Neuronal stem cell (in vitro differentiated cells): Measurements from ENCODE around the gene EPS15.

Experiments
- DNase-seq: peaks from one replicate; pipeline ENCODE4 v3.0.0-alpha.2; 2013; ENCODE audit warnings: low spot score
- H2AFZ ChIP-seq: one replicate; pipeline ENCODE4 v1.6.1; 2013; ENCODE audit warnings: mild to moderate bottlenecking, low read length, inconsistent platforms
- H2AK5ac ChIP-seq: 2 replicates; pipeline ENCODE4 v1.6.1; 2013; ENCODE audit warnings: low read depth, mild to moderate bottlenecking, inconsistent platforms, low read length, moderate library complexity, mixed read lengths
- H2BK120ac ChIP-seq: 2 replicates; pipeline ENCODE4 v1.6.1; 2013; ENCODE audit warnings: low read depth, mild to moderate bottlenecking, inconsistent platforms, low read length, moderate library complexity, mixed read lengths
- H2BK12ac ChIP-seq: one replicate; pipeline ENCODE4 v1.6.1; 2013; ENCODE audit warnings: low read length, inconsistent platforms
- H2BK15ac ChIP-seq: 2 replicates; pipeline ENCODE4 v1.6.1; 2013; ENCODE audit warnings: mild to moderate bottlenecking, low read length, inconsistent platforms, mixed read lengths
- H2BK5ac ChIP-seq: one replicate; pipeline ENCODE4 v1.6.1; 2013; ENCODE audit warnings: inconsistent platforms, mild to moderate bottlenecking, low read length, moderate library complexity
- H3K14ac ChIP-seq: one replicate; pipeline ENCODE4 v1.6.1; 2013; ENCODE audit warnings: low read length, inconsistent platforms
- H3K18ac ChIP-seq: 2 replicates; pipeline ENCODE4 v1.6.1; 2013; ENCODE audit warnings: low read length, inconsistent platforms
- H3K23ac ChIP-seq: 2 replicates; pipeline ENCODE4 v1.6.1; 2013; ENCODE audit warnings: low read depth, mild to moderate bottlenecking, mixed read lengths, low read length, inconsistent platforms; ENCODE audit not compliant: poor library complexity
- H3K27ac ChIP-seq: replicated peaks from 3 replicates; pipeline ENCODE4 v1.5.1; 2013; ENCODE audit warnings: low read length, inconsistent platforms
- H3K27me3 ChIP-seq, 3 experiments: 2 replicates each; pipeline ENCODE4 v1.6.1; 2013; ENCODE audit warnings: low read length in 3 of 3, mild to moderate bottlenecking in 2 of 3, inconsistent platforms in 1 of 3, low read depth in 1 of 3, mixed read lengths in 1 of 3, moderate library complexity in 1 of 3; ENCODE audit not compliant: control insufficient read depth in 3 of 3, insufficient read depth in 3 of 3
- H3K36me3 ChIP-seq, 2 donors: replicated peaks in 1 of 2; 2 replicates each; pipeline ENCODE4 v1.6.1; 2013; ENCODE audit warnings: low read length in 2 of 2; ENCODE audit not compliant: control insufficient read depth in 2 of 2, insufficient read depth in 2 of 2
- H3K4ac ChIP-seq: 2 replicates; pipeline ENCODE4 v1.6.1; 2013; ENCODE audit warnings: inconsistent platforms, mild to moderate bottlenecking, low read length, moderate library complexity
- H3K4me1 ChIP-seq, 2 donors: 1 replicate in 1 of 2; 2 replicates in 1 of 2; pipeline ENCODE4 v1.6.1; 2013; ENCODE audit warnings: low read length in 2 of 2, low read depth in 1 of 2; ENCODE audit not compliant: control insufficient read depth in 2 of 2, insufficient read depth in 1 of 2
- H3K4me2 ChIP-seq: one replicate; pipeline ENCODE4 v1.6.1; 2013; ENCODE audit warnings: mild to moderate bottlenecking, low read length, inconsistent platforms; ENCODE audit not compliant: insufficient read depth, poor library complexity, severe bottlenecking
- H3K4me3 ChIP-seq, 2 donors: 2 replicates each; pipeline ENCODE4 v1.5.1; 2013; ENCODE audit warnings: low read length in 2 of 2, mild to moderate bottlenecking in 2 of 2, inconsistent platforms in 1 of 2, moderate library complexity in 1 of 2
- H3K79me1 ChIP-seq: one replicate; pipeline ENCODE4 v1.6.1; 2013; ENCODE audit warnings: low read depth, mild to moderate bottlenecking, inconsistent platforms, low read length, moderate library complexity
- H3K9ac ChIP-seq: one replicate; pipeline ENCODE4 v1.6.1; 2013; ENCODE audit warnings: mild to moderate bottlenecking, low read depth, low read length, inconsistent platforms; ENCODE audit not compliant: poor library complexity
- H3K9me3 ChIP-seq, 2 donors: replicated peaks in 1 of 2; 2 replicates each; pipeline versions ENCODE3 to v1.6.1; 2013; ENCODE audit warnings: low read length in 2 of 2, mild to moderate bottlenecking in 2 of 2, inconsistent platforms in 1 of 2, low read depth in 1 of 2, mixed read lengths in 1 of 2, moderate library complexity in 1 of 2; ENCODE audit not compliant: control insufficient read depth in 2 of 2, insufficient read depth in 1 of 2
- H4K8ac ChIP-seq: one replicate; pipeline ENCODE4 v1.6.1; 2013; ENCODE audit warnings: low read depth, mild to moderate bottlenecking, inconsistent platforms, low read length, moderate library complexity
- H4K91ac ChIP-seq: one replicate; pipeline ENCODE4 v1.6.1; 2013; ENCODE audit warnings: low read length, low read depth, mild to moderate bottlenecking, inconsistent platforms; ENCODE audit not compliant: poor library complexity
- WGBS, 2 donors: extraction: QIAGEN DNeasy Blood & Tissue Kit; methylation state at CpG; one replicate each; pipeline ENCODE4 v1.1.7; 2013; ENCODE audit warnings: missing lambda C conversion rate in 2 of 2, mixed read lengths in 1 of 2; ENCODE audit not compliant: insufficient read length in 2 of 2, insufficient replicate concordance in 1 of 2; ENCODE audit errors: extremely low coverage in 2 of 2; 5-methylcytosine and 5-hydroxymethylcytosine counted together

EPS15 gene

DNA sequence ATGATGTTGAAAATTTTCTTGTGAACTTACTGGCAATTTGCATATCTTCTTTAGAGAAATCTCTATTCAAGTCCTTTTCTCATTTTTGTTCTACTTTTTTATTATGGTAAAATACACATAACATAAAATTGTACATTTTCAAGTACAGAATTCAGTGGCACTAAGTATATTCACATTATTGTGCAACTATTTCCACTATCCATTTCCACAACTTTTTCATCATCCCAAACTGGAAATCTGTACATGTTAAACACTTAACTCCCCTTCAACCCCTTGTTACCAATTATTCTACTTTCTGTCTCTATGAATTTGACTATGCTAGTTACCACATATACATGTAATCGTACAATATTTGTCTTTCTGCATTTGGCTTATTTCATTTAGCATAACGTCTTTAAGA lies 19.4 kb downstream of the EPS15 start:
- H4K91ac ChIP-seq: no peak overlapping the region
- H3K23ac ChIP-seq: no peak overlapping the region
- H2AFZ ChIP-seq: no peak overlapping the region
- H3K27me3 ChIP-seq: no peaks in the 10 kb centered on the region
- peaks cover 0 to 6% of the 10 kb centered on the region in 2 donors for H3K36me3 ChIP-seq
- no peak overlapping the region for H3K18ac ChIP-seq
- H3K4ac ChIP-seq: no peak overlapping the region
- no peak overlapping the region for H3K4me3 ChIP-seq
- no peak overlapping the region for H2BK5ac ChIP-seq
- H4K8ac ChIP-seq: no peak overlapping the region
- no peak for DNase-seq
- H2BK12ac ChIP-seq: no peak overlapping the region
- no peak overlapping the region for H3K4me2 ChIP-seq
- H2AK5ac ChIP-seq: no peak overlapping the region
- no peak overlapping the region for H3K9ac ChIP-seq
- H3K79me1 ChIP-seq: no peaks in the 10 kb centered on the region
- no peak overlapping the region for H3K27ac ChIP-seq
- no peak overlapping the region for H3K14ac ChIP-seq
- H2BK120ac ChIP-seq: no peak overlapping the region
- no peaks in the 10 kb centered on the region for H3K4me1 ChIP-seq
- WGBS, 2 donors: no CpG with 5 or more reads among the region's 2 CpGs
- H3K9me3 ChIP-seq: peaks cover 0 to 13% of the 10 kb centered on the region in 2 donors
- H2BK15ac ChIP-seq: no peak overlapping the region

DNA sequence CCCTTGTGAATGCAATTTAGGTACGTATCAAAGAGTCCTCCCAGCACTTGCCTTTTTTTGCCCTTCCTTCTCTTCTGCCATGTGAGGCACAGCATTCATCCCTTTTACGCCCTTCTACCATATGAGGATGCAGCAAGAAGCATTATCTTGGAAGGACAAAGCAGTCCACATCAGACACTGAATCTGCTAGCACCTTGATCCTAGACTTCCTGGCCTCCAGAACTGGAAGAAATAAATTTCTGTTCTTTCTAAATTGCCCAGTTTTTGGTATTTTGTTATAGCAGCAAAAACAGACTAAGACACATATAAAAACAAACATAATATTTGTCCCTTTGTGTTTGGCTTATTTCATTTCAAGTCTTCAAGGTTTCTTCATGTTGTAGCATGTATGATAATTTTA lies 20.1 kb downstream of the EPS15 start:
- Histone ChIP-seq H2BK5ac (no peak overlapping the region), H3K27me3 (no peaks in the 10 kb centered on the region), H2AK5ac (no peak overlapping the region), H3K36me3 (peaks cover 0 to 6% of the 10 kb centered on the region in 2 donors), H3K14ac (no peak overlapping the region), H3K23ac (no peak overlapping the region), H3K9ac (no peak overlapping the region), H2AFZ (no peak overlapping the region), H3K27ac (no peak overlapping the region), H3K4me1 (no peaks in the 10 kb centered on the region), H3K79me1 (no peaks in the 10 kb centered on the region), H3K4me3 (no peak overlapping the region), H4K8ac (no peak overlapping the region), H3K9me3 (peaks cover 0 to 6% of the 10 kb centered on the region in 2 donors), H2BK120ac (no peak overlapping the region), H3K4me2 (no peak overlapping the region), H3K4ac (no peak overlapping the region), H2BK12ac (no peak overlapping the region), H3K18ac (no peak overlapping the region), H4K91ac (no peak overlapping the region), H2BK15ac (no peak overlapping the region)
- DNase-seq: no peak
- WGBS, 2 donors: no CpG with 5 or more reads among the region's 2 CpGs

DNA sequence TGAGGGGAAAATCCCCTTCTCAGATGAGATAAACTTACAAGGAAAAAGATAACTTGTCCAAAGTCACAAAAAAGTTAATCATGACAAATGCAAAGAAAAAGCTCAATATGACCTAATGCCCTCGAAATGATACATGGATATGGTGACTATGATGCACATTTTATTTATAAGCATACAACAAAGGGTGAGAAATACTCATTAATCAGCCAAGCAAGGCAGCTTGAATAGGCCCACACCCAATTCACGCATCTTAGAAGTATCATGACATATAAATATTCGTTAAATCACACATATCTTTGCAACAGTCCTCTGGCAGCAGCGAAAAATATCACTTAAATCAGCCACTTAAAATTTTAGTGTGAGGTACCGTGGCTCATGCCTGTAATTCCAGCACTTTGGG lies 21.7 kb downstream of the EPS15 start:
- H3K14ac ChIP-seq: no peak overlapping the region
- no peak overlapping the region for H4K91ac ChIP-seq
- no peak overlapping the region for H2BK120ac ChIP-seq
- no peak overlapping the region for H3K18ac ChIP-seq
- no peaks in the 10 kb centered on the region for H3K4me1 ChIP-seq
- H2BK5ac ChIP-seq: no peak overlapping the region
- H2BK15ac ChIP-seq: no peak overlapping the region
- H2AFZ ChIP-seq: no peak overlapping the region
- H2AK5ac ChIP-seq: no peak overlapping the region
- H3K23ac ChIP-seq: no peak overlapping the region
- H3K79me1 ChIP-seq: no peaks in the 10 kb centered on the region
- H3K9ac ChIP-seq: no peak overlapping the region
- H3K4me3 ChIP-seq: no peak overlapping the region
- H3K27me3 ChIP-seq: no peaks in the 10 kb centered on the region
- H2BK12ac ChIP-seq: no peak overlapping the region
- H3K9me3 ChIP-seq: no peaks in the 10 kb centered on the region
- no peak overlapping the region for H3K4me2 ChIP-seq
- no peak for DNase-seq
- WGBS, 2 donors: no CpG with 5 or more reads among the region's 5 CpGs
- no peaks in the 10 kb centered on the region for H3K36me3 ChIP-seq
- H4K8ac ChIP-seq: no peak overlapping the region
- no peak overlapping the region for H3K4ac ChIP-seq
- H3K27ac ChIP-seq: no peak overlapping the region

DNA sequence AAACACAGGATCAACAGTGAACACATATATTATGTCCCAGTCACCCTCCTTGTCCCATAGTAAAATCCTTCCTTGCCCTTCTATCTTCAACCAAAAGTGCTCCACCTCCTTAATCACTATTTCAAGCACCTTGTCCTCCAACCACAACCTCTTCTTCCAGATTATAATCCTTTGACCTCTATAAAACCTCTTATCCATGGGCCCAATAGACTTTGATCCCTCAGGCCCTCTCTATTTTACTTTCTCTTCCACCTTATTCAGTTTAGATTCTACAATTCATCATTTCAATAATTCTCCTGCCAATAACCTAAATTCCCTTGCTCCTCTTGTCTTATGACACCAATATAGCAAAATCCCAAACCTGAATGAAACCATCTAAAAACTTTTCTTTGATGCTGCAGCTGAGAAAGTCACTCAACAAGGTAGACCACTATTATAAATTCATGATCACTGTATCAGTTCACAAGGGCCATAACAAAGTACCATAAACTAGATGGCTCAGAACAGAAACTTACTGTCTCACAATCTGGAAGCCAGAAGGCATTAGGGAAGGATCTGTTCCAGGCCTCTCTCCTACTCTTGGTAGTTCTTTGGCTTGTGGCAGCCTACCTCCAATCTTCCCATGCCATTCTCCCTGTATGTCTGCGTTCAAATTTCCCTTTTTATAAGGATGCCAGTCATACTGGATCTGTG lies 24.8 kb downstream of the EPS15 start:
- no peak for DNase-seq
- H2AFZ ChIP-seq: no peak overlapping the region
- H3K79me1 ChIP-seq: no peaks in the 10 kb centered on the region
- H3K27me3 ChIP-seq: no peaks in the 10 kb centered on the region
- no peak overlapping the region for H3K14ac ChIP-seq
- H4K8ac ChIP-seq: no peak overlapping the region
- H3K18ac ChIP-seq: no peak overlapping the region
- H3K9me3 ChIP-seq: no peaks in the 10 kb centered on the region
- no peak overlapping the region for H2BK12ac ChIP-seq
- no peak overlapping the region for H3K9ac ChIP-seq
- H2BK120ac ChIP-seq: no peak overlapping the region
- H3K23ac ChIP-seq: no peak overlapping the region
- H4K91ac ChIP-seq: no peak overlapping the region
- no peak overlapping the region for H2BK5ac ChIP-seq
- H3K4ac ChIP-seq: no peak overlapping the region
- no peak overlapping the region for H3K4me2 ChIP-seq
- WGBS, 2 donors: no CpG with 5 or more reads among the region's 1 CpG
- H2BK15ac ChIP-seq: no peak overlapping the region
- H3K4me3 ChIP-seq: no peak overlapping the region
- H3K27ac ChIP-seq: no peak overlapping the region
- H3K36me3 ChIP-seq: no peaks in the 10 kb centered on the region
- no peaks in the 10 kb centered on the region for H3K4me1 ChIP-seq
- H2AK5ac ChIP-seq: no peak overlapping the region
